Measurements from ENCODE around the gene ATP9B.

The ATP9B gene

GRCh38 chr18:79068937-79069716 is at the start of gene ATP9B:
Gene ATP9B (plus strand): TSS chr18:79069394. CDS start chr18:79069411, 17 bp downstream.
- DNase-seq (ENCODE audit: low read depth), result peak; percentile 95

- no peak for DNase-seq (ENCODE audit: low read depth)
Observed at GRCh38 chr18:79019881-79020280, 49.3 kb upstream of the ATP9B start.

- no peak for DNase-seq (ENCODE audit: low read depth)
Observed at GRCh38 chr18:79022603-79023002, 46.6 kb upstream of the ATP9B start.

GRCh38 chr18:79026491-79026890 is 42.7 kb upstream of the ATP9B start:
- no peak for DNase-seq (ENCODE audit: low read depth)

- no peak for DNase-seq (ENCODE audit: low read depth)
Observed at GRCh38 chr18:79030680-79031079, 38.5 kb upstream of the ATP9B start.

GRCh38 chr18:79042276-79042675 is 26.9 kb upstream of the ATP9B start:
- DNase-seq (ENCODE audit: low read depth), result no peak

GRCh38 chr18:79043288-79043687 is 25.9 kb upstream of the ATP9B start:
- DNase-seq (ENCODE audit: low read depth), result no peak

GRCh38 chr18:79046522-79046921 is 22.7 kb upstream of the ATP9B start:
- DNase-seq (ENCODE audit: low read depth), result no peak

GRCh38 chr18:79047556-79048244 is 21.5 kb upstream of the ATP9B start:
- no peak for DNase-seq (ENCODE audit: low read depth)

GRCh38 chr18:79048245-79048632 is 21.0 kb upstream of the ATP9B start:
- no peak for DNase-seq (ENCODE audit: low read depth)

- no peak for DNase-seq (ENCODE audit: low read depth)
Observed at GRCh38 chr18:79049506-79049905, 19.7 kb upstream of the ATP9B start.

- no peak for DNase-seq (ENCODE audit: low read depth)
Observed at GRCh38 chr18:79050005-79050404, 19.2 kb upstream of the ATP9B start.

- no peak for DNase-seq (ENCODE audit: low read depth)
Observed at GRCh38 chr18:79056827-79057367, 12.3 kb upstream of the ATP9B start.

- no peak for DNase-seq (ENCODE audit: low read depth)
Observed at GRCh38 chr18:79058007-79058406, 11.2 kb upstream of the ATP9B start.

GRCh38 chr18:79062806-79063205 is 6.4 kb upstream of the ATP9B start:
- no peak for DNase-seq (ENCODE audit: low read depth)

GRCh38 chr18:79064228-79064627 is 5.0 kb upstream of the ATP9B start:
- DNase-seq (ENCODE audit: low read depth), result no peak

- no peak for DNase-seq (ENCODE audit: low read depth)
Observed at GRCh38 chr18:79065802-79066201, 3.4 kb upstream of the ATP9B start.

- no peak for DNase-seq (ENCODE audit: low read depth)
Observed at GRCh38 chr18:79067611-79068010, 1.6 kb upstream of the ATP9B start.

GRCh38 chr18:79068341-79068936 is 755 bp upstream of the ATP9B start:
- no peak for DNase-seq (ENCODE audit: low read depth)

GRCh38 chr18:79069717-79070151 is 540 bp downstream of the ATP9B start:
- no peak for DNase-seq (ENCODE audit: low read depth)

GRCh38 chr18:79070486-79070885 is 1.3 kb downstream of the ATP9B start:
- DNase-seq (ENCODE audit: low read depth), result no peak

- no peak for DNase-seq (ENCODE audit: low read depth)
Observed at GRCh38 chr18:79071037-79071436, 1.8 kb downstream of the ATP9B start.
